ENCODE measurements around the gene ATF6.

ATF6 gene

GRCh38 chr1:161879261-161879660 is 113.1 kb downstream of the ATF6 start:
- Histone ChIP-seq H3K36me3 (replicated peaks) (no peaks in the 10 kb centered on the region), H3K27ac (no peak overlapping the region), H3K4me3 (ENCODE audit: low read depth, low read length) (no peak overlapping the region), H3K27me3 (replicated peaks) (no peaks in the 10 kb centered on the region)
- no peak for TF ChIP-seq CTCF (IDR thresholded peaks at IDR 0.05; ENCODE audit: low read depth, low read length, missing control alignments)
- no peak for DNase-seq
- in situ Hi-C loops (cut with HindIII; ENCODE audit: low pct_ligation_motif_present, low sequenced_read_pairs): no loop called here

GRCh38 chr1:161884475-161884874 is 118.4 kb downstream of the ATF6 start:
- Histone ChIP-seq H3K27ac (peak overlapping the region; percentile 74), H3K36me3 (replicated peaks) (no peaks in the 10 kb centered on the region), H3K27me3 (replicated peaks) (no peaks in the 10 kb centered on the region), H3K4me3 (ENCODE audit: low read depth, low read length) (peak overlapping the region; percentile 6)
- in situ Hi-C loops (cut with HindIII; ENCODE audit: low pct_ligation_motif_present, low sequenced_read_pairs): no loop called here
- TF ChIP-seq CTCF (IDR thresholded peaks at IDR 0.05; ENCODE audit: low read depth, low read length, missing control alignments): no peak
- no peak for DNase-seq

GRCh38 chr1:161885003-161885402 is 118.9 kb downstream of the ATF6 start:
- in situ Hi-C loops (cut with HindIII; ENCODE audit: low pct_ligation_motif_present, low sequenced_read_pairs): no loop called here
- Histone ChIP-seq H3K27me3 (replicated peaks) (no peaks in the 10 kb centered on the region), H3K27ac (peak overlapping the region; percentile 74), H3K36me3 (replicated peaks) (no peaks in the 10 kb centered on the region), H3K4me3 (ENCODE audit: low read depth, low read length) (peak overlapping the region; percentile 6)
- TF ChIP-seq CTCF (IDR thresholded peaks at IDR 0.05; ENCODE audit: low read depth, low read length, missing control alignments): no peak
- DNase-seq: peak; percentile 94

DNA sequence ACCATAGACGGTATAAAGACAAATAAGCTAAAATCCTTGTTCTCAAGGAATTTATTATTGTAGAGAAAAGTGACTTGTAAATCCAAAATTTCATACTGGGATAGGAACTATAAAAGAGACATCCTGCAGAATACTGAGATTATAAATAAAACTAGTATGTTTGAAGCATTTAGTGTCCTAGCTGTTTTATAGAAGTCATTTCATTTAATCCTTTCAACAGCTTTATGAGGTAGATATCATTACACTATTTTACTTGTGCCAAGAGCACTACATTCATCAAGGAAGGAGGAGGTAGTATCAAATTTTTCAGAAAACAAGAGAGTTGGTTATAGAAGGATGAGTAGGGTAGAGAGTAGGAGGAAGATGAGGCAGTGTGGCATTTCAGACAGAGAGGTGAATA is 119.6 kb downstream of the ATF6 start:
- no peaks in the 10 kb centered on the region for H3K36me3 ChIP-seq (replicated peaks)
- in situ Hi-C loops (cut with HindIII; ENCODE audit: low pct_ligation_motif_present, low sequenced_read_pairs): no loop called here

DNA sequence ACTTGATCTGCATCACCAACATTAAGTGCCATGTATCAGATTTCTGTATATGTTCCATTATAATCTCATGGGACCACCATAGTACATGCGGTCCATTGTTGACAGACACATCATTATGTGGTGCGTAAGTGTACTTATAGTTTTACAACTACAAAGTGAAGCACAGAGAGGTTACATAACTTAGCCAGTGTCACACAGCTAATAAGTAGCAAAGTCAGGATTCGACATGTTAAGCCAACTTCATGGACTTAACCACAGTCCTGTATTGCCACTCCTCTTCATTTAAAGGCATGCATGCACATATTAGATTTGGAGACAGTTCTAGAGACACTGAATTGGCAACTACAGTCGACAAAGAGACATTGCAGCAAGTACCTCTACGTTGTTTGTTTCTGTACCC is 120.5 kb downstream of the ATF6 start:
- DNase-seq: no peak
- no peak for TF ChIP-seq CTCF (IDR thresholded peaks at IDR 0.05; ENCODE audit: low read depth, low read length, missing control alignments)
- in situ Hi-C loops (cut with HindIII; ENCODE audit: low pct_ligation_motif_present, low sequenced_read_pairs): no loop called here

More for the DNA sequence above, 119.6 kb downstream of the ATF6 start:
- DNase-seq: no peak
- no peak overlapping the region for H3K4me3 ChIP-seq (ENCODE audit: low read depth, low read length)
- no peaks in the 10 kb centered on the region for H3K27me3 ChIP-seq (replicated peaks)
- peak overlapping the region; percentile 74 for H3K27ac ChIP-seq
- no peak for TF ChIP-seq CTCF (IDR thresholded peaks at IDR 0.05; ENCODE audit: low read depth, low read length, missing control alignments)

DNA sequence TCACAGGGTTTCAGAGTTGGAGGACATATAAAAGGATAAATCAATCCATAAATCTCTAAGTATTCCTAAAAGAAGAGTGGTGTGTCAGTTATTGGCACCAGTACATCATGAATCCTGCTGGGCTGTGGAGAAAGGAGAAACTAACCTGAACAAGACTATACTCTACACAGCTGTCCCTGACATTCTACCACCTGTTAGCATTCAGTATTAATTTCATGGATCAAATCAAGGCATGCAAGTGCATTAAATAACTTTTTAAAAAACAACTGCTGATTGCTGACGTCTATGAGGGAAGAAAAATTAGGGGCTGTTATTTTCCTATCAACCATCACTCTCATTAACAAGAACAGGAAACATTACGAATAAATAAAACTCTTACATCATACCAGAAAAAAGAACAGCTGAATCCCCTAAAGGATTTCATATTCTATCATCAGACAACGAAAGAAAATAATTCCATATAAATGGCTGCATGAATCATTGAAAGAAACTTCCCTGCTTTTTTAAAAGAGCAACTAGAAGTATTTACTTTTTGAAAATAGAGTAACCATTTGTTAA is 121.7 kb downstream of the ATF6 start:
- Histone ChIP-seq H3K27me3 (replicated peaks) (no peaks in the 10 kb centered on the region), H3K36me3 (replicated peaks) (no peaks in the 10 kb centered on the region), H3K4me3 (ENCODE audit: low read depth, low read length) (no peak overlapping the region), H3K27ac (no peak overlapping the region)
- DNase-seq: no peak
- no peak for TF ChIP-seq CTCF (IDR thresholded peaks at IDR 0.05; ENCODE audit: low read depth, low read length, missing control alignments)
- in situ Hi-C loops (cut with HindIII; ENCODE audit: low pct_ligation_motif_present, low sequenced_read_pairs): no loop called here

More for the DNA sequence above, 120.5 kb downstream of the ATF6 start:
- Histone ChIP-seq H3K27me3 (replicated peaks) (no peaks in the 10 kb centered on the region), H3K27ac (no peak overlapping the region), H3K4me3 (ENCODE audit: low read depth, low read length) (no peak overlapping the region), H3K36me3 (replicated peaks) (no peaks in the 10 kb centered on the region)
